Neural progenitor cell (in vitro differentiated cells): Measurements from ENCODE around the gene CD8B. TPM values are rescaled to one million over a fixed set of nuclear protein-coding genes. Genes with fewer than 3 reads are reported as not detected.
A peak's percentile ranks its signal among the peaks of the same experiment; 100 is the strongest.

ENCODE experiments used
- DNase-seq: peaks from one replicate; pipeline ENCODE4 v3.0.0-alpha.2; 2016; ENCODE audit warnings: low spot score
- H2AFZ ChIP-seq: fragments of 200-600 bp; sonication (generic); replicated peaks from 2 replicates; pipeline ENCODE4 v1.6.1; 2016; ENCODE audit warnings: antibody characterized with exemption
- H3F3A ChIP-seq: fragments of 200-600 bp; sonication (generic); 2 replicates; pipeline ENCODE4 v1.6.1; 2016; ENCODE audit warnings: antibody characterized with exemption, low read depth
- H3K27ac ChIP-seq: fragments of 200-600 bp; sonication (generic); 2 replicates; pipeline ENCODE4 v1.5.1; 2016; ENCODE audit warnings: mild to moderate bottlenecking
- H3K27me3 ChIP-seq: fragments of 200-600 bp; sonication (generic); 2 replicates; pipeline ENCODE4 v1.6.1; 2016; ENCODE audit warnings: mild to moderate bottlenecking, moderate library complexity
- H3K36me3 ChIP-seq: fragments of 200-600 bp; sonication (generic); 2 replicates; pipeline ENCODE4 v1.5.1; 2016
- H3K4me1 ChIP-seq: fragments of 200-600 bp; sonication (generic); 2 replicates; pipeline ENCODE4 v1.6.1; 2016; ENCODE audit warnings: mixed run types
- H3K4me2 ChIP-seq: fragments of 200-600 bp; sonication (generic); 2 replicates; pipeline ENCODE4 v1.6.1; 2016
- H3K4me3 ChIP-seq: fragments of 200-600 bp; sonication (generic); 2 replicates; pipeline ENCODE4 v1.5.1; 2016
- H3K79me2 ChIP-seq: fragments of 200-600 bp; sonication (generic); 2 replicates; pipeline ENCODE4 v1.6.1; 2016; ENCODE audit warnings: low read depth
- H3K9ac ChIP-seq: fragments of 200-600 bp; sonication (generic); 2 replicates; pipeline ENCODE4 v1.6.1; 2016
- H3K9me3 ChIP-seq: fragments of 200-600 bp; sonication (generic); 2 replicates; pipeline ENCODE4 v1.5.1; 2016; ENCODE audit warnings: low read depth
- H4K20me1 ChIP-seq: fragments of 200-600 bp; sonication (generic); 2 replicates; pipeline ENCODE4 v1.6.1; 2016; ENCODE audit warnings: low read depth
- H3K27ac Mint-ChIP-seq: 3 replicates; pipeline ENCODE4 v1.8.0; 2021; ENCODE audit warnings: mixed read lengths
- H3K27me3 Mint-ChIP-seq: 2 replicates; pipeline ENCODE4 v1.8.0; 2022; ENCODE audit warnings: low read depth, mild to moderate bottlenecking, inconsistent platforms, moderate library complexity, mixed read lengths; ENCODE audit not compliant: insufficient read depth
- H3K36me3 Mint-ChIP-seq: 3 replicates; pipeline ENCODE4 v1.8.0; 2021; ENCODE audit warnings: mixed read lengths
- H3K4me1 Mint-ChIP-seq: 3 replicates; pipeline ENCODE4 v1.8.0; 2021; ENCODE audit warnings: mixed read lengths
- H3K4me3 Mint-ChIP-seq: 3 replicates; pipeline ENCODE4 v1.8.0; 2021; ENCODE audit warnings: mild to moderate bottlenecking, moderate library complexity, mixed read lengths
- H3K9me3 Mint-ChIP-seq: 3 replicates; pipeline ENCODE4 v1.8.0; 2020; ENCODE audit warnings: mixed read lengths
- CTCF ChIP-seq: fragments of 200-600 bp; sonication (generic); IDR thresholded peaks from 2 replicates; pipeline ENCODE4 v1.5.1; 2017; ENCODE audit warnings: antibody characterized with exemption, mild to moderate bottlenecking
- EZH2 ChIP-seq: fragments of 200-600 bp; sonication (generic); IDR thresholded peaks from 2 replicates; pipeline ENCODE4 v1.6.1; 2017; ENCODE audit warnings: antibody characterized with exemption, mild to moderate bottlenecking, moderate library complexity
- EZH2phosphoT487 ChIP-seq: fragments of 200-600 bp; sonication (generic); IDR thresholded peaks from 2 replicates; pipeline ENCODE4 v1.6.1; 2017; ENCODE audit warnings: antibody characterized with exemption
- total RNA-seq: library from RNA; depleted of rRNA; stranded (reverse); fragments of >200 nt; gene quantifications from 2 replicates; pipeline ENCODE4 v1.2.3, GENCODE V29; 2015; ENCODE audit warnings: low replicate concordance

Gene CD8B
- total RNA-seq, 1 donor from 2014 or later = not detected

DNA sequence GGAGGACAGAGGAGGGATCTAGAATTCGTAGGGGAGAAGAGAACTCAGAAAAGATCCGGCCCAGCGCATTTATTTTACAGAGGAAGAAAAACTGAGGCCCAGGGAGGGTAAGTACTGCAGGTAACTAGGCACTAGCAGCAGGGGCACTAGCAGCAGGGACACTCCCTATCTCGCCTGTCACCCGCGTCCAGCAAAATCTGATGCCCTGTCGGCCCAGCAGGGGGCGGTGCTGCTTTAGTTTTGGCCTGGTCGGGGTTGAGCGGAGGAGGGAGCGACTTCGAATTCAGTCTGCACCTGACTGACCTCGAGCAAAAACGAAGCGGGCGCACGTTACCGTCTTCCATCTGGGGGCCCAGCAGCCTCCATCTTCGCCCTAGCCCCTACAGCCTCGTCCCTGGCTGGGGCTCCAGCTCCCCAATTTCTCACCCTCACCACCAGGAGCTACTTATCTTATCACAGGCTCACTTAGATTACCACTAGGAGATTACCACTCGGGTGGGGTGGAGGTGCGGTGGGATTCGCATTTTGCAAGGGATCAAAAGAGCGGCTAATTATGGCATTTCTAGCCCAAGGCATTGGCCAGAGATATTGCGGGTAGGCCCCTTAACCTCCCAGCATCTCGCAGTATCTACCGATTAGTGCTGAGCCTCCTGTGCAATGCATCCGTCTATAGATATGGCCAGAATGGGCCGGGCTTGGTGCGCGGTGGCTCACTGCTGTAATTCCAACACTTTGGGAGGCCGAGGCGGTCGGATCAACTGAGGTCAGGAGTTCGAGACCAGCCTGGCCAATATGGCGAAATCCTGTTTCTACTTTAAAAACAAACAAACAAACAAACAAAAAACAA is 53.1 kb downstream of the CD8B start:
- TF ChIP-seq EZH2 = no peak
- TF ChIP-seq EZH2phosphoT487 = no peak
- TF ChIP-seq CTCF = peak; percentile 89
- peaks cover 6% of the 10 kb centered on the region for H3K4me1 Mint-ChIP-seq
- H3K4me3 Mint-ChIP-seq = peak overlapping the region; percentile 94
- Histone ChIP-seq H3K79me2 (no peaks in the 10 kb centered on the region), H3K9ac (no peak overlapping the region), H3F3A (peaks cover 5% of the 10 kb centered on the region), H3K36me3 (no peaks in the 10 kb centered on the region), H3K4me3 (peak overlapping the region; percentile 49), H3K9me3 (no peaks in the 10 kb centered on the region), H3K4me2 (peak overlapping the region; percentile 99), H3K4me1 (peaks cover 4% of the 10 kb centered on the region), H3K27me3 (peaks cover 43% of the 10 kb centered on the region), H2AFZ (peak overlapping the region; percentile 96), H3K27ac (no peak overlapping the region), H4K20me1 (no peaks in the 10 kb centered on the region)
- peak; percentile 90 for DNase-seq
- H3K9me3 Mint-ChIP-seq = no peaks in the 10 kb centered on the region
- H3K36me3 Mint-ChIP-seq = no peaks in the 10 kb centered on the region
- H3K27ac Mint-ChIP-seq = no peak overlapping the region
- H3K27me3 Mint-ChIP-seq = peaks cover 8% of the 10 kb centered on the region

DNA sequence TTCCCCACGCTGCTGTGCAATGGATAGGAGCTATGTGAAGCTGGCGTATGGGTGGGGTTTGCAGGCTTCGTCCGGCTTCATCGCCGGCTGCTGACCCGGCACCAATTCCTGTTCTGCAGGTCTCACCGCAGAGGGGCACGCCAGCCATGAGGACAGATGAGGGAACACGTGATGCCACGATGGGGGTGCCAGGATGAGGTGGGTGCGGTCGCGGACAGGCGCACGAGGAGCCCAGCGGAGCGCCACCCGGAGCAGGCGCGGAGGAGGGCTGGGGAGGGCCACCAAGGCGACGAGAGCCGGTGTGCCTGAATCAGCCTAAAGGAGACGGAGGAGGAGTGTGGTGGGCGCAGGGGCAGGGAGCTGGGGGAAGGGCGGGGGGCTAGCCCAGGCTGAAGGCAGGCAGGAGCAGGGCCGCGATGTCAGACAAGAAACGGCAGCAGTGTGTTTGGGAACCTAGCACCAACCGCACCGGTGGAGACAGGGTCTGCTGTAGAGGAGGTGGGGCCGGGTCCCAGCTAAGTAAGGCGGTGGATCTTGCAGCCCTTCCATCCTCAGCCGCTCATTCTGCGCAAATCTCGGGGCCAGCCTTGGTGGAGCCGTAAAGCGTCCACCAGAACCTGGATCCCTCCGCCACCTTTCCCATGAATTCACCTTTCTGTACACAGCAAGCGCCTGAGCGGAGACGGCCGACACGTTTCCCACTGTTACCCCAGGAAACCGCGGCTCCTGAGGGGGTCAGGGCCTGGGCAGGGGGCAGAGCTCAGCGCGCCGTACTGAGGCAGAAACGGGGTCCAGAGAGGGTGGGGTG is 54.0 kb downstream of the CD8B start:
- peaks cover 4% of the 10 kb centered on the region for H3K4me1 ChIP-seq
- peak; percentile 73 for DNase-seq
- Mint-ChIP-seq H3K4me3 (peak overlapping the region; percentile 94), H3K27me3 (peaks cover 10% of the 10 kb centered on the region), H3K4me1 (peaks cover 6% of the 10 kb centered on the region), H3K36me3 (no peaks in the 10 kb centered on the region), H3K9me3 (no peaks in the 10 kb centered on the region), H3K27ac (peak overlapping the region; percentile 36)
- peak overlapping the region; percentile 49 for H3K4me3 ChIP-seq
- peak overlapping the region; percentile 99 for H3K4me2 ChIP-seq
- no peaks in the 10 kb centered on the region for H4K20me1 ChIP-seq
- H3K79me2 ChIP-seq = no peaks in the 10 kb centered on the region
- no peak overlapping the region for H3K9ac ChIP-seq
- H2AFZ ChIP-seq = peak overlapping the region; percentile 96
- no peaks in the 10 kb centered on the region for H3K9me3 ChIP-seq
- TF ChIP-seq EZH2 = no peak
- no peak for TF ChIP-seq CTCF
- no peak for TF ChIP-seq EZH2phosphoT487
- H3F3A ChIP-seq = peaks cover 5% of the 10 kb centered on the region
- H3K27me3 ChIP-seq = peaks cover 43% of the 10 kb centered on the region
- H3K27ac ChIP-seq = no peak overlapping the region
- no peaks in the 10 kb centered on the region for H3K36me3 ChIP-seq

GRCh38 chr2:86807133-86807467 is 54.6 kb downstream of the CD8B start:
- Histone ChIP-seq H2AFZ (peak overlapping the region; percentile 96), H3F3A (peaks cover 5% of the 10 kb centered on the region), H3K27ac (no peak overlapping the region), H3K9me3 (no peaks in the 10 kb centered on the region), H3K4me2 (peak overlapping the region; percentile 99), H3K36me3 (no peaks in the 10 kb centered on the region), H4K20me1 (no peaks in the 10 kb centered on the region), H3K9ac (no peak overlapping the region), H3K4me3 (peak overlapping the region; percentile 49), H3K79me2 (no peaks in the 10 kb centered on the region), H3K4me1 (peaks cover 3% of the 10 kb centered on the region), H3K27me3 (peaks cover 43% of the 10 kb centered on the region)
- Mint-ChIP-seq H3K4me3 (peak overlapping the region; percentile 94), H3K4me1 (peaks cover 6% of the 10 kb centered on the region), H3K9me3 (no peaks in the 10 kb centered on the region), H3K36me3 (no peaks in the 10 kb centered on the region), H3K27me3 (peaks cover 10% of the 10 kb centered on the region), H3K27ac (no peak overlapping the region)
- no peak for DNase-seq
- TF ChIP-seq EZH2phosphoT487 (no peak), CTCF (no peak), EZH2 (no peak)
